BLaER1 (cell line): ENCODE data around the gene TOPAZ1.
A peak's percentile ranks its signal among the peaks of the same experiment; 100 is the strongest.

Experiments
- H3K27ac ChIP-seq: shearing (Covaris generic); formaldehyde crosslinking; 2 replicates; pipeline ENCODE4 v1.8.1; 2022
- H3K27me3 ChIP-seq: shearing (Covaris generic); formaldehyde crosslinking; 2 replicates; pipeline ENCODE4 v1.8.1; 2022
- H3K36me3 ChIP-seq: shearing (Covaris generic); formaldehyde crosslinking; 2 replicates; pipeline ENCODE4 v1.8.1; 2022
- H3K4me1 ChIP-seq: shearing (Covaris generic); formaldehyde crosslinking; 2 replicates; pipeline ENCODE4 v1.8.1; 2022
- H3K4me2 ChIP-seq: shearing (Covaris generic); formaldehyde crosslinking; 2 replicates; pipeline ENCODE4 v1.8.1; 2022
- H3K4me3 ChIP-seq: shearing (Covaris generic); formaldehyde crosslinking; 2 replicates; pipeline ENCODE4 v1.8.1; 2022
- H3K9ac ChIP-seq: shearing (Covaris generic); formaldehyde crosslinking; 2 replicates; pipeline ENCODE4 v1.8.1; 2022
- H3K9me3 ChIP-seq: shearing (Covaris generic); formaldehyde crosslinking; 2 replicates; pipeline ENCODE4 v1.8.1; 2022
- H4K20me1 ChIP-seq: shearing (Covaris generic); formaldehyde crosslinking; 2 replicates; pipeline ENCODE4 v1.8.1; 2022
- Cebpa-rat ChIP-seq: shearing (Covaris generic); IDR thresholded peaks from 2 replicates; pipeline ENCODE4 v1.8.1; 2022

TOPAZ1 gene

GRCh38 chr3:44324584-44324983, 82.9 kb downstream of the TOPAZ1 start:
- TF ChIP-seq Cebpa-rat: no peak
- Histone ChIP-seq H3K36me3 (no peaks in the 10 kb centered on the region), H3K27ac (no peak overlapping the region), H3K9ac (no peak overlapping the region), H3K27me3 (no peaks in the 10 kb centered on the region), H3K9me3 (peaks cover 26% of the 10 kb centered on the region), H4K20me1 (no peaks in the 10 kb centered on the region), H3K4me2 (no peak overlapping the region), H3K4me1 (peaks cover 3% of the 10 kb centered on the region), H3K4me3 (no peak overlapping the region)

GRCh38 chr3:44326019-44326418, 84.3 kb downstream of the TOPAZ1 start:
- TF ChIP-seq Cebpa-rat: no peak
- no peak overlapping the region for H3K9ac ChIP-seq
- H4K20me1 ChIP-seq: no peaks in the 10 kb centered on the region

GRCh38 chr3:44326515-44326914, 84.8 kb downstream of the TOPAZ1 start:
- no peak overlapping the region; the same call in 1 of the 2 replicates for H3K4me3 ChIP-seq
- no peaks in the 10 kb centered on the region for H3K36me3 ChIP-seq
- no peak overlapping the region for H3K4me2 ChIP-seq
- no peak for TF ChIP-seq Cebpa-rat
- H4K20me1 ChIP-seq: no peaks in the 10 kb centered on the region
- peaks cover 26% of the 10 kb centered on the region for H3K9me3 ChIP-seq
- H3K9ac ChIP-seq: no peak overlapping the region
- H3K27me3 ChIP-seq: no peaks in the 10 kb centered on the region
- no peak overlapping the region for H3K27ac ChIP-seq
- H3K4me1 ChIP-seq: no peaks in the 10 kb centered on the region

More at GRCh38 chr3:44326019-44326418, 84.3 kb downstream of the TOPAZ1 start:
- Histone ChIP-seq H3K27me3 (no peaks in the 10 kb centered on the region), H3K9me3 (peaks cover 26% of the 10 kb centered on the region), H3K36me3 (no peaks in the 10 kb centered on the region), H3K4me1 (no peaks in the 10 kb centered on the region), H3K4me2 (no peak overlapping the region), H3K4me3 (no peak overlapping the region; the same call in 1 of the 2 replicates), H3K27ac (no peak overlapping the region)

GRCh38 chr3:44329946-44330345, 88.3 kb downstream of the TOPAZ1 start:
- Histone ChIP-seq H3K9ac (no peak overlapping the region), H3K36me3 (no peaks in the 10 kb centered on the region), H3K4me1 (no peaks in the 10 kb centered on the region), H3K4me3 (no peak overlapping the region), H3K27ac (no peak overlapping the region), H3K9me3 (peaks cover 26% of the 10 kb centered on the region), H4K20me1 (no peaks in the 10 kb centered on the region), H3K27me3 (no peaks in the 10 kb centered on the region), H3K4me2 (no peak overlapping the region)
- TF ChIP-seq Cebpa-rat: no peak

GRCh38 chr3:44330444-44330843, 88.8 kb downstream of the TOPAZ1 start:
- Histone ChIP-seq H3K27me3 (no peaks in the 10 kb centered on the region), H3K27ac (no peak overlapping the region), H3K4me1 (no peaks in the 10 kb centered on the region), H3K4me3 (no peak overlapping the region), H3K9ac (no peak overlapping the region), H3K36me3 (no peaks in the 10 kb centered on the region), H4K20me1 (no peaks in the 10 kb centered on the region), H3K9me3 (peaks cover 25% of the 10 kb centered on the region), H3K4me2 (no peak overlapping the region)
- no peak for TF ChIP-seq Cebpa-rat

- no peak for TF ChIP-seq Cebpa-rat
- H3K4me1 ChIP-seq: peaks cover 9% of the 10 kb centered on the region
- no peak overlapping the region for H3K27ac ChIP-seq
- H3K4me3 ChIP-seq: no peak overlapping the region
- no peaks in the 10 kb centered on the region for H3K27me3 ChIP-seq
- no peaks in the 10 kb centered on the region for H3K36me3 ChIP-seq
- no peaks in the 10 kb centered on the region for H4K20me1 ChIP-seq
- H3K9me3 ChIP-seq: no peaks in the 10 kb centered on the region
- H3K4me2 ChIP-seq: no peak overlapping the region
- H3K9ac ChIP-seq: no peak overlapping the region
These were observed 92.6 kb downstream of the TOPAZ1 start for GRCh38 chr3:44334326-44334725.

- Histone ChIP-seq H3K27ac (peak overlapping the region; percentile 88), H4K20me1 (no peaks in the 10 kb centered on the region), H3K4me3 (peak overlapping the region; percentile 70), H3K36me3 (no peaks in the 10 kb centered on the region), H3K27me3 (no peaks in the 10 kb centered on the region), H3K4me2 (peak overlapping the region; percentile 86), H3K9me3 (no peaks in the 10 kb centered on the region), H3K4me1 (peaks cover 24% of the 10 kb centered on the region), H3K9ac (peak overlapping the region; percentile 82)
- TF ChIP-seq Cebpa-rat: no peak
These were observed 95.6 kb downstream of the TOPAZ1 start for GRCh38 chr3:44337248-44337785.

- H3K4me3 ChIP-seq: peak within 1 kb of the TSS; percentile 70
These were observed 96.5 kb downstream of the TOPAZ1 start, which contains the start of gene TCAIM for GRCh38 chr3:44338010-44338827. Gene TCAIM, plus strand, starts transcription at chr3:44338766. Its CDS starts 16,017 bp downstream, at chr3:44354783.

GRCh38 chr3:44338828-44339127, 97.1 kb downstream of the TOPAZ1 start:
- no peaks in the 10 kb centered on the region for H4K20me1 ChIP-seq
- peaks cover 24% of the 10 kb centered on the region for H3K4me1 ChIP-seq
- H3K9ac ChIP-seq: peak overlapping the region; percentile 82
- no peaks in the 10 kb centered on the region for H3K9me3 ChIP-seq
- H3K4me3 ChIP-seq: peak overlapping the region; percentile 70
- TF ChIP-seq Cebpa-rat: no peak
- H3K27me3 ChIP-seq: no peaks in the 10 kb centered on the region
- H3K36me3 ChIP-seq: peaks cover 5% of the 10 kb centered on the region; the same call in 1 of the 2 replicates
- H3K27ac ChIP-seq: peak overlapping the region; percentile 88
- peak overlapping the region; percentile 86 for H3K4me2 ChIP-seq

More at GRCh38 chr3:44338010-44338827, 96.5 kb downstream of the TOPAZ1 start, which contains the start of gene TCAIM:
- Histone ChIP-seq H3K4me1 (peaks cover 24% of the 10 kb centered on the region), H3K36me3 (peaks cover 5% of the 10 kb centered on the region; the same call in 1 of the 2 replicates), H4K20me1 (no peaks in the 10 kb centered on the region), H3K4me2 (peak within 1 kb of the TSS; percentile 86), H3K27me3 (no peaks in the 10 kb centered on the region), H3K9ac (peak within 1 kb of the TSS; percentile 82), H3K27ac (peak within 1 kb of the TSS; percentile 88), H3K9me3 (no peaks in the 10 kb centered on the region)
- no peak for TF ChIP-seq Cebpa-rat
